Measurements from ENCODE around the gene BPIFB2. TPM values are rescaled to one million over a fixed set of nuclear protein-coding genes. Genes with fewer than 3 reads are reported as not detected.

The BPIFB2 gene
- polyA plus RNA-seq, 1 donor: not detected

DNA sequence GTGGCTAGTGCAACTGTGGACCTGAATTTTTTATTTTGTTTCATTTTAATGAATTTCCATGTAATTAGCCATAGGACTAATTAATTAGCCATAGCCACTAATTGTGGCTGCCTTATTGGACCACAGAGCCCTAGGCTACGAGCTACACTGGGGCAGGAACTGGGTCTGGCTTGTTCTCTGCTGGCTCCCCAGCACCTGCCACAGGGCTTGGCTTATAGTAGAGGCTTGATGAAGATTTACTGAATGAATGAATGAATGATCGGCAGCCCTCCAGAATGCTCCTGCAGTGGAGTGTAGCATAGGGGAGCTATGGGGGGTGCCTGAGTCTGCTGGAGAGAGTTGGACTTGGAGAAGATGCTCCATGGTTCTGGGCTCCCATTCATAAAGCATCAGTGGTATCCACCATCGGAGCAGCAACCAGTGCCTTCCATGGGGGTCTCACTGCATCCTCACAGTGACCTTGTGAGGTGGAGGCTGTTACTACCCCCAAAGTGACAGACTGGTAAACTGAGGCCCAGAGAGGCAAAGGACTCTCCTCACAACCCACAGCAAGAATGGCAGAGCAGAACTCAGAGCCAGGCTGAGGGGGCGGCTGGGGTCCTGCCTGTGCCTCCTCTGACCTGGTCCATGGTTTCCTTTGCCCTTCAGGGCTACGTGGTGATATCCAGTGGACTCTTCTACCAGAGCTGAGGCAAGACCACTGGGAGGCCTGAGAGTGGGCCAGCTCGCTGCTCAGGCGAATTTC is 15.4 kb downstream of the BPIFB2 start:
- no peak for DNase-seq

DNA sequence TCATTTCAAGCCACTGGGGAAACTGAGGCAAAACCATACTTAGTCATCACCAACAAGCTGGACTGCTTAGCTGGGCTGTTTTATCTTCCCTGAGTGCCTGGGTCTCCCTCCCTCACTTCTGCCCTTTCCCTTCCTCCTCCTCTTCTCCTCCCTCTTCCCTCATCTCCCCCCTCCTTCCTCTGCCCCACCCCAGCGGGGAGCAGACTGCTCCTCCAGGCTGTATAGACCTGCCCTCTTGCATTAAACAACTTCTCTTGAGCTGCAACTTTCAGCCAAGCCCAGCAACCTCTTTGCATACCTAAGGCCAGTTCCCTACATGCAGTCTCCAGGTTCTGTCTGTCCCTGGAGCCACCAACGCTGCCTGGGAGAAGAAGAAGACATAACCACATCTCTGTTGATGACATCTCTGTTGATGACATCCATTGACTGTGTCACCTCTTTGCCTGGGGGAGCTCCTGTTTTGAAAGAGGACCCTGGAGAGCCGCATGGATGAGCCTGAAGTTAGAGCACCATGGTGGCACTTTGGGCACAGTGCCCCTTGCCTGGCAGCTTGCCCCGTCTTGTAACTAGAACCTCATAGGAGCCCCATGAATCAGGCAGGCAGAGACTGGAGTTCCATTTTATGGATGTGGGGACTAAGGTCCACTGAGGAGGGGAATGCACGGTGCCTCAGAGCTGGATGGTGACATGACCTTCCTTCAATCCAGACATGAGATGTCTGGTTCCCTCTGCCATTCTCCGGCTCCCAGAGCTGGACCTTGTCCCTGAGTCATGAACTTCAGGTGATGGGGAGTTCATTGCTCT is 16.1 kb downstream of the BPIFB2 start:
- DNase-seq: no peak

DNA sequence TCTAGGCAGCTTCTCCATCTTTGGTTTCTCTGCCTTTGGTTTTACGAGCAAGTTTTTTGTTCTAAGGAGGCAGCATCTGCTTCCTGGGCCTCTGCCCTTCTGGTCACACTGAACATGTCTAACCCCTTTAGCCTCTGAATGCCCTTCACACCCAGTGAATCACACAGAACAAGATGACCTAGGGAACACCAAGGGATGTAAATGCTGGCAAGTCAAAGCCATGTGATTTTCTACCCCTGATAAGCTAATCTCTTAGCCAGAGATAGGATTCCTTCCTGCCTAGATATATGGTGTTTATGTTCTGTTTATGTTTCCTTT is 16.7 kb downstream of the BPIFB2 start:
- no peak for DNase-seq

DNA sequence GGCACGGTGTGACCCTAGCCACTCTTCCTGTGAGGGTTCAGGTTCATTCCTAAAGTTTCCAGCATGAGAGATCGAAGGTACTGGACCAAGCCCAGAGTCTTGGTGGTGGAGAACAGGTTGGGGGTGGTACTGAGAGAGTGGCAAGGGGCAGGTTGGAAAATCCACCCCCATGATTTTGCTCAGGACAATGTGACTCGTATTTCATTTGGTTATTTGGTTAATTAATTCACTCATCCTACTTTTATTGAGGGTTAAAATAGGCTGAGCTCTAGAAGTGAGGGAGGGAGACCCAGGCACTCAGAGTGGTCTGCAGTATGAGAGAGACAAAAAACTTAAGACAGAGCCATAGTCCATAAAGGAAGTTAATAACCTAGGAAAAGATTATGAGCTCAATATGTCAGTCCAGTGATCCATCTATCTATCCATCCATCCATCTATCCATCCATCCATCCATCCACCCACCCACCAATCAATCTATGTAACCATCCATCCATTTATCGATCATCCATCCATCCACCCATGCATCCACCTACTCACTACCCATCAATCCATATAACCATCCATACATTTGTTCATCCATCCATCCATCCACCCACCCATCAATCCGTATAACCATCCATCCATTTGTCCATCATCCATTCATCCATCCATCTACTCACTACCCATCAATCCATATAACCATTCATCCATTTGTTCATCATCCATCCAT is 17.3 kb downstream of the BPIFB2 start:
- DNase-seq: no peak

DNA sequence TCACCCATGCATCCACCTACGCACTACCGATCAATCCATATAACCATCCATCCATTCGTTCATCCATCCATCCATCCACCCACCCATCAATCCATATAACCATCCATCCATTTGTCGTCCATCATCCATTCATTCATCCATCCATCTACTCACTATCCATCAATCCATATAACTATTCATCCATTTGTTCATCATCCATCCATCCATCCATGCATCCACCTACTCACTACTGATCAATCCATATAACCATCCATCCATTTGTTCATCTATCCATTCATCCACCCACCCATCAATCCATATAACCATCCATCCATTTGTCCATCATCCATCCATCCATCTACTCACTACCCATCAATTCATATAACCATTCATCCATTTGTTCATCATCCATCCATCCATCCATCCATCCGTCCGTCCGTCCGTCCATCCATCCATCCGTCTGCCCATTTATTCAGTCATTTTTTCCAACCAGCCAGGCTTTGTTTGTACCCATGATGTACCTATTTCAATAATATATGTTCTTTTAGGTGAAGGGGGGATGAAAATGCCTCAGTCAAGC is 17.9 kb downstream of the BPIFB2 start:
- no peak for DNase-seq

DNA sequence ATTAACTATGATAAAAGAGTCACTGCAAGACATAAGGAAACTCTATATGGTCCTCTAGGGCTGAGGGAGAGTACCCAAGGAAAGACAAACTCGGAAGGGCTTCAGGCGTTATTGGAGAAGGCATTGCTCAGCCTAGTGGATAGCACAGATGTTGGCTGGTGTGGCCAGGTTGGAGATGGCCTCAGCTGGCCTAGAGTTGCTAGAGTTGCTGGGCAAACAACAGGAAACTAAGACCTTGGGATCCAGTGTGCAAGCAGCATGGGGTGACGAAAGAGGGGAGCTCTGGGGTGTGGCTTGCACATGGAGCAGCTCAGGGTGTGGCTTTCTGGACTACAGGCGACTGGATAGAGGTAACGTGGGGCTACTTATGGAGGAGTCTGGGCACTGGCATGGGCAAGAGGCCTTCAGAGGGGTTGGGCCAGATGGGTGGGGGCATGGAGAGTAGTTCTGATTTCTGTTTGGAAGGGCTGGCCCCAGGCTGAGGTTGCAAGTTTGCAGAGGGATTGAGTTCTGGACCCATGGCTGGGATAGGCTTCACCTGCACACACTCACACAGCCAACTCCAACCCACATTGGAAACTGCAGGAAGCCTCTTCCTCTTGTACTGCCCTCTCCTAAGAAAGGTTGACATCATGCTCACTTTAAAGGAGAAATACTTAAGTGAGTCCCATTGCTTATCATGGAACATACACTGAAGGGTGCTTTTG is 18.7 kb downstream of the BPIFB2 start:
- DNase-seq: no peak

DNA sequence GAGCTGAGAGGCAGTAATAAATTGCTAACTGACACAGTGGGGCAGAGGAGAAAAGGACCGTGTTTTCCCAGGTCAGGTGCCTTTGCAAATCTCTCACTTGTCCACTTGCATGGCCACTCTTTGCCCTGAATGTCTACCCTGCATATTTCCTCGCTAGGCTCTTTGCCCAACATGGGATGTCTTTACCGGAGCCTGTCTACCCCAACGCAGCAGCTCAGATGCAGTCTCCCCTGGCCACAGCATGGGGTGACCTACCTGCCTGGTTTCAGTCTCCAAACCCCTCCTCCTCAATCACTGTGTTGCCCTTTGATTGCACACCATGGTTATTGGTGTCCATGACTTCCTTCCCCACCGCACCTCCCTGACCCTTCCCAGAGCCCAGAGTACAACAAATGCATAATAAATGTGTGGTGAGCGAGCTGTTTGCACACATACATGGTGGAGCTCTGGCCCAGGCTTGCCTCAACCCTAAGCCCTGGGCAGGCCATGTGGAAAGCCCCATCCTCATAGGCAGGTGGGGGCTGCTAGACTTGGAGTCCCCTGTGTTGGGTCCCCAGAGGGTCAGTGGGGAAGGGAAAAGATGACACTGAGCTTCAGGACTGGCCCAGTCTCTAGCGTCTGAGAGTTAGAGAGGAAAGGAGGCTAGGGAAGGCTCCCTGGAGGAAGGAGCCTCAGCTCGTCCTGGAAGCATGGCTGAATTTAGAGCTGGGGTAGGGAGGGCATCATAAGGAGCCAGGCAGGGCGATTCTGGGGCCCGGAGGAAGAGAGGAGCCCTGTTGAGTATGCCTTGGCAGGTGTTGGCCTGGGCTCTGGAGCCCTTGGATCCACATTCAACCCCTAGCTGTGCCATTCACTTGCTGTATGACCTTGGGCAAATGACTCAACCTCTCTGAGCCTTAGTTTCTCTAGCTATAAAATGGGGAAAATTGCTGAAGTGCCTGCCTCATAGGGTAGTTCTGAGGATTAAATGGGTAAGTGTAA is 19.6 kb downstream of the BPIFB2 start:
- no peak for DNase-seq

DNA sequence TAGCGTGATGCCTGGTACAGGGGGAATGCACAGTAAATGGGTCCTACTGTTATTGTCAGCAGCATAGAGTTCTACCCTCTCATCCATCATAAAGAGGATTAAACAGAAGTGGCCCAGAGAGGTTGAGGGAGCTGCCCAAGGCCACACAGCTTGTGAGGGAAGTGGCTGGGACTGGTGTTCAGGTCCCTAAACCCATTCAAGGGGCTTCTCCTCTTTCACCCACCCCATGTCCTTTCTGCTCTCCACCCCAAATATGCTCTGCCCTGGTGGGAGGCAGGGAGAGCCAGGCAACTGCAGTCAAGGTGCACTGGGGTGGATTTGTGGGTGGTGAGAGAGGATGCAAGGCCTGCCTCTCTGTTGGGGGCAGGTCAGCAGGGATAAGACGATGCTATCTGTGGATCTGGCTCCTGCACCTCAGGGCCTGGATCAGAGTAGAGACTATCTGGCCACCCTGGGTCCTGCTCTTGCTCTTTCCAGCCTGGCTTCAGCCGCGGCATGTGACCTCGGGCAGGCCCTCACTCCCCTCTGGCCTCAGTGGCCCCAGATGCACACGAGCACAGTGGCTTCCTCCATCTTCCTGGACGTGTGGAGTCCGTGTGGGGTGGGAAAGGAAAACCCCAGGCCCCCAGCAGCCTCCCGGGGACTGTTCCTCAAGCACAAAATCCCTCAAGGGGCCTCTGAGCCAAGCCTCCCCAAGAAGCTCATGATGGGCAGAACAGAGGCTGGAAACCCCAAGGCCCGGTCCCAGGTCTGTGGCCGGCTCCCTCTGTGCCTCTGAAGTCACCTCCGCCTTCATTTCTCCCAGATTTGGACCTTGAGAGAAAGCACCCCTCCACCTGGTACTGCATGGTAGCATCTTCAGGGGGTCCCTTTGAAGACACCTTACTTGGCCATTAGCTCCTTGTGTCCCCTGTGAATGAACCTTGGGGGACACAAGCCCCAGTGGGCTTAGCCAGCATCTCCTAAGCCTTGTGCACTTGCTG is 20.6 kb downstream of the BPIFB2 start:
- no peak for DNase-seq

DNA sequence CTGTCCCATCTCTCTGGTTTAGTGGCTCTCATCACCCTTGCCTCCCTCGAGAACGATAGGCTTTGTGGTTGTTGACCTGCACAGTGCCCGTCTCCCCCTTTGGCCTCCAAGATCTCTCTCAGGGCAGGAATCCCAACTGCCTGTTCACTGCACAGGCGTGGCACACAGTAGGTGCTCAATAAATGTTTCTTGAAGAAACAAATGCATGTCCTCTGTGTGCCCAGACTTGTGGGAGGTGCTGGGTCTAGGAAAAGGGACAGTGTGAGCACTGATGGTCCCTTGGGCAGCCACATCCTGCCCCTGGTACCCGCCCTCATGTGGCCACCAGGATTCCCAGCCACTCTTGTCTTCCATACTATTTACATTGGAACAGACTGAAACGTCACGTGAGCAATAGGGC is 21.4 kb downstream of the BPIFB2 start:
- DNase-seq: no peak

DNA sequence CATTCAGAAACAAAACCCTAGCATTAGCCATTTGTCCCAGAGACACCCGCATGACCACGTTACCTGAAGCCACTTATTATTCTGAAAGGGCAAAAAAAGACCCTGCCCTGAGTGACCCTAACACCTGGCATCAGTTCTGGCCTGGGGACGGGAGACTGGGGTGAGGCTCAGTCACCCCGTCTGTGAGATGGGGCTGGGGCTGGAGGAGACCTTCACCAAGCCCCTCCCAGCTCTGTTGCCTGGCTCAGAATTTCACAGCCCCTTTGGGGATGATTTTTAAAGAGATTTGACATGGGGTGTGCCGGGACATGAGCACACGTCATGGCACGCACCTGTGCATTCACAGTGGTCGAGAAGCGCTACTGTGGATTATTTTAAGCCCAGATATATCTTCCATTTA is 22.6 kb downstream of the BPIFB2 start:
- DNase-seq: no peak

DNA sequence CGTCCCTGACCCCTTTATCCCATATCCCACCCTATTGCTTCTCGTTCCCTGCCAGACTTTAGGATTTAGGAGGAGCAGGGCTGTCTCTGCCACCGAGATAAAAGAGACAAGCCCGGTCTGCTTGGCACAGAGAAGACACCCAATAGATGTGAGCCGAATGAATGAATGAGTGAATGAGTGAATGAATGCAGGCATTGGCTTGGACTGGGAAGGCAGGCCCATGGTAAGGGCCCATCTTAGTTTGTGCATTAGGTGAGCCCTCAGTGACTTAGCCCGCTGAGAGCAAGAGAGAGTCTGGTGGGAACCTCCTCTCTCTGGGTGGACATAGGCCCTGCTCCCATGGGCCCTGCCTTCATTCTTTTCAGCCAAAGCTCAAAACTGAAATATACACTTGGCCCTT is 23.1 kb downstream of the BPIFB2 start:
- DNase-seq: no peak

DNA sequence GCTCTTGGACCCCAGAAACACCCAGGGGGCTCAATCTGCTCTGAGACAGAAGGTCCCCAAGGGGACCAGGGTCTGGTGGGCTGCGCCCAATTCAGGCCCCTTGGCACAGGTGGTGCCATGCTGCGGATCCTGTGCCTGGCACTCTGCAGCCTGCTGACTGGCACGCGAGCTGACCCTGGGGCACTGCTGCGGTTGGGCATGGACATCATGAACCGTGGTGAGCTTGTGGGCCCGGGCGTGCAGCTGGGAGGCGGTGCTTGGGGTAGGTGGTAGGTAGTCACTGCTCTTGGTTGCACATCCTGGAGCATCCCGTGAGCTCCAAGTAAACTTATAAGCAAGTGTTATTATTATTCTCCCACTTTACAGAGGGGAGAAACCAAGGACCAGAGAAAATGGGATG is 24.0 kb downstream of the BPIFB2 start, which contains the start of gene BPIFB6:
Gene BPIFB6, plus strand, starts transcription at position 118 of the 400 bp plus-strand sequence. Its CDS starts 0 bp downstream, at position 118.
- DNase-seq: no peak

DNA sequence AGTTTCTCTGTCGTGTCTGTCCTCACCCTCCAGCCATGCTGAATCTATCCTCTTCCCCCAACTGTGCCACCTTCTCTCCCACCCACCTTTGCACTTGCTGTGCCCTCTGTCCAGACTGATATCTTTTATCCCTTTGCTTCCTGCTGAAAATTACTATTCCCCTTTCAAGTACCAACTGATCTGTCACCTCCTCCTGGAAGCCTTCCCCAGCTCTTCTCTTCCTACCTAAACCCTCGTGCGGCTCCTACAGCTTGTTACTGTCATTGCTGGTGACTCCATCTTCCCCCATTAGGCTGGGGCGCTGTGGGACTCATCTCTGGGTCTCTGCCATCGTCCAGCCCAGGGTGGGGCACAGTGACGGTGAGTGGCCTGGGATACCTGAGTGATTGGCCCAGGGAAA is 25.1 kb downstream of the BPIFB2 start:
- no peak for DNase-seq

DNA sequence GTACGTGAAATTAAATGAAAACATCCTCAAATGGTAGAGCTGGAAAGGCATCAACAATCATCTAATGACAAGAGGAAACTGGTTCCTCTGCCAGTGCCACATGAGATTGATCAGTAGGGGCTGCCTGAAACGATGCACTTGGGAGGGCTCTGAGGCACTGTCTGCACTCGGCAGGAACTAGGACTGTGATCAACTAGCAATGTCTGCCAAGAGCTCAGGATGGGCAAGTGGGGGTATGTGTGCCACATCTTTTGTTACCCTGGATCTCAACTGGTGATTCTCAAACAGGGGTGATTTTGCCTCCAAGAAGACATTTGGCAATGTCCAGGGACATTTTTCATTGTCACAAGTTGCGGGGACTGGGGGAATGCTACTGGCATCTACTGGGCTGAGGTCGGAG is 25.9 kb downstream of the BPIFB2 start:
- no peak for DNase-seq

DNA sequence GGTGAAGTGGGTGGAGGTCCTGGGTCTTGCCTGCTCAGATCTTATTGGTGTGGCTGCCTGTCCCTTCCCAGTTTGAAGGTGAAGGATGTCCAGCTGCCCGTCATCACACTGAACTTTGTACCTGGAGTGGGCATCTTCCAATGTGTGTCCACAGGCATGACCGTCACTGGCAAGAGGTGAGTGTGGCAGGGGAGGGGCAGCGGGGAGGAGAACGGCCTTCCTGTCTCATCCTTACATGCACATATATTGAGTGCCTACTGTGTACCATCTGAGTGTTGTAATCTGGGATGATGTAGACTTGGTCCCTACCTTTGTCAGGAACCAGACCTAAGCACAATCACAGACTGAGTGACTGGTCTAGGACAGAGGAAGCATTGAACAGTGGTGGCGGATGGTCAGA is 26.6 kb downstream of the BPIFB2 start:
- no peak for DNase-seq

DNA sequence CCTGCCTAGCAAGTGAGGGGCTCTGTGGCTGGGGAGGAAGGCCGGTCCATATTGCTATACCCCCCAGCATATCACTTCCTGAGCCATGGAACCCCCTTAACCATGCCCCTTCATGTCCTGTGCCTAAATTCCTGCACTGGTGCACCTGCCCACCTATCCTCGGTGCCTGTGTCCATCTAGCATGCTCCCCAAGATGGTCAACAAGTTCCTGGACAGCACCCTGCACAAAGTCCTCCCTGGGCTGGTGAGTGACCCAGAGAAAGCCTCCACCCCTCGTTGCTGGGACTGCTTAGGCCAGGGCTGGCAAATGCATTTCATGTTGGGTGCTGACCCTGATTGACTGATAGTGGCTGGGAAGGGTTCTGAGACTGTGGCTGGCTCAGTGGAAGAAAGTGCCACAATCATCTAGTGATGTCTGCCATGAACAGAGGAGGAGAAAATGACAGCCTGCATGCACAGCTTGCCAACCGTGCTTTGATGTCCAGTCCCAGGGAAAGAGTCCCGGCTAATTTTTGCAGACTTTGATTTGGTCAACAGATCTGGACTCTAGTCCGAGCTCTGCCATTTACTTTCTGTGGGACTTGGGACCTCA is 27.5 kb downstream of the BPIFB2 start:
- no peak for DNase-seq

DNA sequence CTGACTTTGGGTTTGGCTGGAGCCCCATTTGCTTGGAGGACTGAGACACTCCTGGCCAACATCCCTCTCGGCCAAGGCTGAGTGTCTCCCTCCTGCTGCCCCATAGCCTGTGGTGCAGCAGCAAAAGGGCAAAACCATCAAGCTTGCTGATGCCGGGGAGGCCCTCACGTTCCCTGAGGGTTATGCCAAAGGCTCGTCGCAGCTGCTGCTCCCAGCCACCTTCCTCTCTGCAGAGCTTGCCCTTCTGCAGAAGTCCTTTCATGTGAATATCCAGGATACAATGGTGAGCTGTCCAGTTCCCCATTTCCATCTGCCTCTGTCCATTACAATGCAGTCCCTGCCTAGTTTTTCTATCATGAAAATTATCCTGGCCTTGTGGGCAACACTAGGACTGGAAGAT is 30.0 kb downstream of the BPIFB2 start:
- DNase-seq: no peak

DNA sequence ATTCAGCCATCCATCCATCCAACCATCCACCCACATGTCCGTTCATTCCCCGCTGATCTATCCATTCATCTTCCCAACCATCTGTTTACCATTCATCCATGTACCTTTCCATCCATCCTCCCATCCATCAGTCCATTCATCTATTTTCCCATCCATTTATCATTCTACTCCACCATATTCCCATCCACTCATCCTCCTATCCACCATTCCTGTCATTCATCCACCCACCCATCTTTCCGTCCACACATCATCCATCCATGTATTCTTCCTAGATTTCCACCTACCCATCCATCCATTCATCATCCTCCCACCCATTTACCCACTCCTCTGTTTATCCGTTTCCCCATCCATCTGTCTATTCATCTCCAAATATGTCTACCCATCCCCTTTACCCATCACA is 30.7 kb downstream of the BPIFB2 start:
- DNase-seq: no peak

DNA sequence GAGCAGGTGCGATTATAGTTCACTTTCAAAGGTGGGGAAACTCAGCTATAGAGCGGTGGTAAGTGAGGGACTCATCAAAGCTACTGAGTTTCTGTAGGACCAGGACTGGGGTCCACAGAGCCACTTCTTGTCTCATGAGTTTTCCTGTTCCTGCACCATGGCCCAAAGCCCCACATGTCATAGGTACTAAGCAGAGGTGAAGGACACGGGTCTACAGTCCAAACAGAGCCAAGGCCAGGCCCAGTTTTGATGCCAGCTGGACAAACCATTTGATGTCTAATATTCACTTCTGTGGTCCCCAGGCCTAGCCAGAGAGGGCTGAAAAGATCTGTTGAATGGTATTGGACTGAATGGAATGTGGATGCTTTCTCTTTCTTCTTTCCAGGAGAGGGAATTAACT is 34.9 kb downstream of the BPIFB2 start:
- DNase-seq: no peak
